ENCODE results near the gene FBXO15. TPM values are rescaled to one million over a fixed set of nuclear protein-coding genes. Genes with fewer than 3 reads are reported as not detected.

Gene FBXO15
- total and polyA plus RNA-seq, 4 donors: 2.6 to 9.7 (median 5.1) TPM

DNA sequence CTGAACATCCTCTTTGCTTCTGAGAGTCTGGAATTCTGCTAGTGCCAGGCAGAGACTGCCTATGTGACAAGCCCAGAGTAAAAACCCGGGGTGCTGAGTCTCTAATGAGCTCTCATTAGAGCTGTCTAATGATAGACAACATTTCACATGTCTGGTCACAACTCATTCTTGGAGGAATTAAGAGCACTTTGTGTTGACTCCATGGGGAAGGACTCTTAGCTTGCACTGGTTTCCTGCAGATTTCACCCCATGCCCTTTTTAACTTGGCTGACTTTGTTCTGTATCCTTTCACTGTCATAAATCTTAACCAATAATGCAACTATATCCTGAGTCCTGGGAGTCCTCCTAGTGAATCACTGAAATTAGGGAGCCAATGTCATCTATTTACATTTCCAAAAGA lies 33.5 kb downstream of the FBXO15 start:
- Histone ChIP-seq H3K27me3 (ENCODE audit: control insufficient read depth in 3 of 3, insufficient read depth in 3 of 3, low read length in 2 of 3) (no peaks in the 10 kb centered on the region), H3K9ac (ENCODE audit: insufficient read depth in 1 of 2, low read length in 2 of 2) (no peak overlapping the region), H3K4me1 (ENCODE audit: control insufficient read depth in 5 of 5, insufficient read depth in 5 of 5, low read length in 5 of 5) (no peaks in the 10 kb centered on the region), H3K27ac (ENCODE audit: low read depth in 1 of 2, low read length in 1 of 2) (no peak overlapping the region), H3K9me3 (ENCODE audit: control insufficient read depth in 4 of 4, insufficient read depth in 3 of 4, low read length in 3 of 4) (peaks cover 0 to 7% (median 0%) of the 10 kb centered on the region in 4 donors), H3K4me3 (no peak overlapping the region), H3K36me3 (ENCODE audit: control insufficient read depth in 4 of 4, insufficient read depth in 4 of 4, low read length in 4 of 4) (no peaks in the 10 kb centered on the region)
- whole genome bisulfite sequencing, 2 donors: 64 to 88% methylated on average over 1 of the region's 1 CpG
- ATAC-seq (ENCODE audit: insufficient read depth, low FRiP score) (no peak), DNase-seq (no peak)
- TF ChIP-seq, protein P1, sequence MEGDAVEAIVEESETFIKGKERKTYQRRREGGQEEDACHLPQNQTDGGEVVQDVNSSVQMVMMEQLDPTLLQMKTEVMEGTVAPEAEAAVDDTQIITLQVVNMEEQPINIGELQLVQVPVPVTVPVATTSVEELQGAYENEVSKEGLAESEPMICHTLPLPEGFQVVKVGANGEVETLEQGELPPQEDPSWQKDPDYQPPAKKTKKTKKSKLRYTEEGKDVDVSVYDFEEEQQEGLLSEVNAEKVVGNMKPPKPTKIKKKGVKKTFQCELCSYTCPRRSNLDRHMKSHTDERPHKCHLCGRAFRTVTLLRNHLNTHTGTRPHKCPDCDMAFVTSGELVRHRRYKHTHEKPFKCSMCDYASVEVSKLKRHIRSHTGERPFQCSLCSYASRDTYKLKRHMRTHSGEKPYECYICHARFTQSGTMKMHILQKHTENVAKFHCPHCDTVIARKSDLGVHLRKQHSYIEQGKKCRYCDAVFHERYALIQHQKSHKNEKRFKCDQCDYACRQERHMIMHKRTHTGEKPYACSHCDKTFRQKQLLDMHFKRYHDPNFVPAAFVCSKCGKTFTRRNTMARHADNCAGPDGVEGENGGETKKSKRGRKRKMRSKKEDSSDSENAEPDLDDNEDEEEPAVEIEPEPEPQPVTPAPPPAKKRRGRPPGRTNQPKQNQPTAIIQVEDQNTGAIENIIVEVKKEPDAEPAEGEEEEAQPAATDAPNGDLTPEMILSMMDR (IDR thresholded peaks at IDR 0.05; ENCODE audit: control extremely low read depth, extremely low read depth): no peak

GRCh38 chr18:74113711-74114110 lies 33.9 kb downstream of the FBXO15 start:
- TF ChIP-seq, protein P1 (IDR thresholded peaks at IDR 0.05; ENCODE audit: control extremely low read depth, extremely low read depth): no peak
- DNase-seq (no peak), ATAC-seq (ENCODE audit: insufficient read depth, low FRiP score) (no peak)
- Histone ChIP-seq H3K27ac (ENCODE audit: low read depth in 1 of 2, low read length in 1 of 2) (no peak overlapping the region), H3K27me3 (ENCODE audit: control insufficient read depth in 3 of 3, insufficient read depth in 3 of 3, low read length in 2 of 3) (no peaks in the 10 kb centered on the region), H3K4me1 (ENCODE audit: control insufficient read depth in 5 of 5, insufficient read depth in 5 of 5, low read length in 5 of 5) (no peaks in the 10 kb centered on the region), H3K9me3 (ENCODE audit: control insufficient read depth in 4 of 4, insufficient read depth in 3 of 4, low read length in 3 of 4) (peaks cover 0 to 7% (median 0%) of the 10 kb centered on the region in 4 donors), H3K9ac (ENCODE audit: insufficient read depth in 1 of 2, low read length in 2 of 2) (no peak overlapping the region), H3K4me3 (no peak overlapping the region), H3K36me3 (ENCODE audit: control insufficient read depth in 4 of 4, insufficient read depth in 4 of 4, low read length in 4 of 4) (no peaks in the 10 kb centered on the region)

- no peaks in the 10 kb centered on the region for H3K36me3 ChIP-seq (ENCODE audit: control insufficient read depth in 4 of 4, insufficient read depth in 4 of 4, low read length in 4 of 4)
- no peak for DNase-seq
- H3K9ac ChIP-seq (ENCODE audit: insufficient read depth in 1 of 2, low read length in 2 of 2): no peak overlapping the region
- WGBS, 2 donors: 75 to 90% methylated on average over 4 of the region's 4 CpGs
- no peaks in the 10 kb centered on the region for H3K27me3 ChIP-seq (ENCODE audit: control insufficient read depth in 3 of 3, insufficient read depth in 3 of 3, low read length in 2 of 3)
- TF ChIP-seq, protein P1 (IDR thresholded peaks at IDR 0.05; ENCODE audit: control extremely low read depth, extremely low read depth): no peak
- no peak overlapping the region for H3K4me3 ChIP-seq
- ATAC-seq (ENCODE audit: insufficient read depth, low FRiP score): no peak
- no peaks in the 10 kb centered on the region for H3K4me1 ChIP-seq (ENCODE audit: control insufficient read depth in 5 of 5, insufficient read depth in 5 of 5, low read length in 5 of 5)
- peaks cover 0 to 7% (median 0%) of the 10 kb centered on the region in 4 donors for H3K9me3 ChIP-seq (ENCODE audit: control insufficient read depth in 4 of 4, insufficient read depth in 3 of 4, low read length in 3 of 4)
- no peak overlapping the region for H3K27ac ChIP-seq (ENCODE audit: low read depth in 1 of 2, low read length in 1 of 2)
Observed at GRCh38 chr18:74110976-74111375, 36.7 kb downstream of the FBXO15 start.

GRCh38 chr18:74110149-74110548 lies 37.5 kb downstream of the FBXO15 start:
- H3K9ac ChIP-seq (ENCODE audit: insufficient read depth in 1 of 2, low read length in 2 of 2): no peak overlapping the region

More at GRCh38 chr18:74110149-74110548, 37.5 kb downstream of the FBXO15 start:
- H3K27ac ChIP-seq (ENCODE audit: low read depth in 1 of 2, low read length in 1 of 2): no peak overlapping the region
- ATAC-seq (ENCODE audit: insufficient read depth, low FRiP score): no peak
- 89 to 98% methylated on average over 1 of the region's 1 CpG for WGBS, 2 donors
- no peaks in the 10 kb centered on the region for H3K4me1 ChIP-seq (ENCODE audit: control insufficient read depth in 5 of 5, insufficient read depth in 5 of 5, low read length in 5 of 5)
- no peak for DNase-seq
- no peaks in the 10 kb centered on the region for H3K27me3 ChIP-seq (ENCODE audit: control insufficient read depth in 3 of 3, insufficient read depth in 3 of 3, low read length in 2 of 3)
- peaks cover 0 to 7% (median 0%) of the 10 kb centered on the region in 4 donors for H3K9me3 ChIP-seq (ENCODE audit: control insufficient read depth in 4 of 4, insufficient read depth in 3 of 4, low read length in 3 of 4)
- no peaks in the 10 kb centered on the region for H3K36me3 ChIP-seq (ENCODE audit: control insufficient read depth in 4 of 4, insufficient read depth in 4 of 4, low read length in 4 of 4)
- TF ChIP-seq, protein P1 (IDR thresholded peaks at IDR 0.05; ENCODE audit: control extremely low read depth, extremely low read depth): no peak
- no peak overlapping the region for H3K4me3 ChIP-seq
